Hepatocyte (in vitro differentiated cells): ENCODE measurements around the gene TAS2R30.

Experiments
- CTCF ChIP-seq: fragments of 200-600 bp; sonication (generic); IDR thresholded peaks from 2 replicates; pipeline ENCODE4 v1.5.1; 2016; ENCODE audit warnings: antibody characterized with exemption, mild to moderate bottlenecking; ENCODE audit not compliant: poor library complexity
- EZH2 ChIP-seq: fragments of 200-600 bp; sonication (generic); IDR thresholded peaks from 2 replicates; pipeline ENCODE4 v1.6.1; 2016; ENCODE audit warnings: antibody characterized with exemption, mild to moderate bottlenecking, borderline replicate concordance
- EZH2phosphoT487 ChIP-seq: fragments of 200-600 bp; sonication (generic); IDR thresholded peaks from one replicate; pipeline ENCODE4 v1.6.1; 2018; ENCODE audit warnings: antibody characterized with exemption, mild to moderate bottlenecking, low read depth, moderate library complexity; ENCODE audit not compliant: unreplicated experiment, severe bottlenecking

- TF ChIP-seq EZH2: no peak
- no peak for TF ChIP-seq CTCF
- no peak for TF ChIP-seq EZH2phosphoT487
Observed at GRCh38 chr12:11170810-11171144, 36.3 kb upstream of the TAS2R30 start.
